Omental fat pad (tissue), 4 donors: ENCODE results near the gene CD19. TPM values are rescaled to one million over a fixed set of nuclear protein-coding genes. Genes with fewer than 3 reads are reported as not detected.
"Not testable (repeated sequence)": the region's sequence is repeated elsewhere in the genome, so short reads cannot be mapped to it uniquely, and the experiment has no call there.

ENCODE experiments used
- ATAC-seq: fragments of 150-250 bp; one replicate; pipeline ENCODE4 v1.9.1; 2016; ENCODE audit warnings: mild to moderate bottlenecking, moderate library complexity; ENCODE audit not compliant: low FRiP score
- DNase-seq: peaks from one replicate; pipeline ENCODE4 v3.0.0-alpha.2; 2019; ENCODE audit warnings: low spot score
- total RNA-seq, 4 donors: library from RNA; depleted of rRNA; stranded (reverse); fragments of >200 nt; gene quantifications; one replicate each; pipeline ENCODE4 v1.1.0, GENCODE V29; 2016
- TF ChIP-seq, protein P1 (sequence below), 3 donors: fragments of 450-650 bp; IDR thresholded peaks; one replicate each; pipeline ENCODE4 v1.5.1; 2016 to 2017; ENCODE audit warnings: antibody characterized with exemption in 3 of 3, mild to moderate bottlenecking in 3 of 3, moderate library complexity in 2 of 3

Gene CD19
- total RNA-seq, 4 donors from 2014 or later, result 0.46 TPM; not detected in 3

- TF ChIP-seq, protein P1, sequence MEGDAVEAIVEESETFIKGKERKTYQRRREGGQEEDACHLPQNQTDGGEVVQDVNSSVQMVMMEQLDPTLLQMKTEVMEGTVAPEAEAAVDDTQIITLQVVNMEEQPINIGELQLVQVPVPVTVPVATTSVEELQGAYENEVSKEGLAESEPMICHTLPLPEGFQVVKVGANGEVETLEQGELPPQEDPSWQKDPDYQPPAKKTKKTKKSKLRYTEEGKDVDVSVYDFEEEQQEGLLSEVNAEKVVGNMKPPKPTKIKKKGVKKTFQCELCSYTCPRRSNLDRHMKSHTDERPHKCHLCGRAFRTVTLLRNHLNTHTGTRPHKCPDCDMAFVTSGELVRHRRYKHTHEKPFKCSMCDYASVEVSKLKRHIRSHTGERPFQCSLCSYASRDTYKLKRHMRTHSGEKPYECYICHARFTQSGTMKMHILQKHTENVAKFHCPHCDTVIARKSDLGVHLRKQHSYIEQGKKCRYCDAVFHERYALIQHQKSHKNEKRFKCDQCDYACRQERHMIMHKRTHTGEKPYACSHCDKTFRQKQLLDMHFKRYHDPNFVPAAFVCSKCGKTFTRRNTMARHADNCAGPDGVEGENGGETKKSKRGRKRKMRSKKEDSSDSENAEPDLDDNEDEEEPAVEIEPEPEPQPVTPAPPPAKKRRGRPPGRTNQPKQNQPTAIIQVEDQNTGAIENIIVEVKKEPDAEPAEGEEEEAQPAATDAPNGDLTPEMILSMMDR (IDR thresholded peaks at IDR 0.05), result no peak
- peak; percentile 29 for ATAC-seq
- no peak for DNase-seq
Measured at GRCh38 chr16:28936784-28937155, 5.0 kb downstream of the CD19 start.

DNA sequence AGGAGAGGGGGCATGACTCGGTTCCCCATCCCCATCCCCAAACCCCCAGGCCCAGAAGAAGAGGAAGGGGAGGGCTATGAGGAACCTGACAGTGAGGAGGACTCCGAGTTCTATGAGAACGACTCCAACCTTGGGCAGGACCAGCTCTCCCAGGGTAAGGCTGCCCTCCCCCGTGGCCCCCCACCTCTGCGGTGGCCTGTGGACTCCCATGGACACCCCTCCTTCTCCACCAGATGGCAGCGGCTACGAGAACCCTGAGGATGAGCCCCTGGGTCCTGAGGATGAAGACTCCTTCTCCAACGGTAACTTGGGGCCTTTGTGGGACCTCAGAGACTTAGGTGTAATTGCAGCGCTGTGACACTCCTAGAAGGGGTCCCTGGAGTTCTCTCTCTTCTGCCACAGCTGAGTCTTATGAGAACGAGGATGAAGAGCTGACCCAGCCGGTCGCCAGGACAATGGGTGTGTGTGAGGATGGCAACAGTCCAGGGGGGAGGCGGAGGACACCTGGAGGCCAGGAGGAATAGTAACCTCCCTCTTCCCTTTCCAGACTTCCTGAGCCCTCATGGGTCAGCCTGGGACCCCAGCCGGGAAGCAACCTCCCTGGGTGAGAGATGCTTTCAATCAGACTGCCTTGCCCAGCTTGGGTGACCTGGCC, 5.6 kb downstream of the CD19 start:
- TF ChIP-seq, protein P1 (IDR thresholded peaks at IDR 0.05), result no peak
- DNase-seq (no peak), ATAC-seq (no peak)

GRCh38 chr16:28938721-28939120, 7.0 kb downstream of the CD19 start:
- TF ChIP-seq, protein P1 (IDR thresholded peaks at IDR 0.05), result no peak
- DNase-seq, result no peak
- no peak for ATAC-seq

DNA sequence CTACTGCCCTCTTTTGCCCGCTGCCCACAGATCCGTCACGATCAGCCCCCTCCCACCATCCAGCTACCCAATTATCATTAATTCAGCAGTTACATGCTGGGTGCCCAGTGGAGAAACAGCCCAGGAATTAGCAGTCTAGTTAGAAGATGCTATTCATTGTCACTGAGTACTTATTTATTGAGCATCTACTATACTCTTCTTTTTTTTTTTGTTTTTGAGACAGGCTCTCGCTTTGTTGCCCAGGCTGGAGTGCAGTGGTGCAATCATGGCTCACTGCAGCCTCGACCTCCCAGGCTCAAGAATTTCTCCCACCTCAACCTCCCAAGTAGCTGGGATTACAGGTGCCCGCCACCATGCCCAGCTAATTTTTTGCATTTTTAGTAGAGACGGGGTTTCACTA, 8.1 kb downstream of the CD19 start:
- ATAC-seq, DNase-seq: not testable (repeated sequence)

GRCh38 chr16:28943281-28943680, 11.5 kb downstream of the CD19 start:
- no peak for DNase-seq
- ATAC-seq, result no peak
- TF ChIP-seq, protein P1 (IDR thresholded peaks at IDR 0.05), result no peak

DNA sequence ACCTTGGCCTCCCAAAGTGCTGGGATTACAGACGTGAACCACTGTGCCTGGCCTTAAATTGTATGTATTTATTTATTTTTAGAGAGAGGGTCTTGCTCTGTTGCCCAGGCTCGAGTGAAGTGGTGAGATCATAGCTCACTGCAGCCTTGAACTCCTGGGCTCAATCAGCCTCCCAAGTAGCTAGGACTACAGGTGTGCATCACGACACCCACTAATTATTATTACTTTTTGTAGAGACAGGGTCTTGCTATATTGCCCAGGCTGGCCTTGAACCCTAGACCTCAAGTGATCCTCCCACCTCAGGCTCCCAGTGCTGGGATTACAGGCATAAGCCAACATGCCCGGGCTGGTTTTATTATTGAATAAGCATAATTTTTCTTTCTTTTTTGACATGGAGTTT, 14.9 kb downstream of the CD19 start:
- ATAC-seq (no peak), DNase-seq (no peak)
- TF ChIP-seq, protein P1 (IDR thresholded peaks at IDR 0.05), result no peak

DNA sequence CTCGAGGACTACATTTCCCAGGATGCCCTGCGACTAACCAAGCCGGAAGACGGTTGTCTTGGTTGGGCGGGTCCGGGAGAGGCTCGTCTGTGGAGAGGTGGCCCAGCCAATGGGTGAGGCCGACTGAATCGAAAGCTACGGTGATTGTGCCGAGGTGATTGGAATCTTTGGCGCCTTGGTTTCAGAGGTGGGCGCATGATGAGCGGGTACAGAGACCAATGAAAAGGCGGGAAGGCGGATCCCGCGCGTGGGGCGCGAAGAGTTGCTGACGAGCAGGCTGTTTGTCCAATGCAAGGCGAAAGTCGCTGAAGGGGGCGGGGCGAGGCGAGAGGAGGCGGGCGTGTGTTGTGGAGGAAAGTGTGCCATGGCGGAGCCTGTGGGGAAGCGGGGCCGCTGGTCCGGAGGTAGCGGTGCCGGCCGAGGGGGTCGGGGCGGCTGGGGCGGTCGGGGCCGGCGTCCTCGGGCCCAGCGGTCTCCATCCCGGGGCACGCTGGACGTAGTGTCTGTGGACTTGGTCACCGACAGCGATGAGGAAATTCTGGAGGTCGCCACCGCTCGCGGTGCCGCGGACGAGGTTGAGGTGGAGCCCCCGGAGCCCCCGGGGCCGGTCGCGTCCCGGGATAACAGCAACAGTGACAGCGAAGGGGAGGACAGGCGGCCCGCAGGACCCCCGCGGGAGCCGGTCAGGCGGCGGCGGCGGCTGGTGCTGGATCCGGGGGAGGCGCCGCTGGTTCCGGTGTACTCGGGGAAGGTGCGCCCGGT, 19.1 kb downstream of the CD19 start, which contains the start of gene NFATC2IP:
NFATC2IP (plus strand) TSS at position 290 of the 762 bp plus-strand sequence; CDS start at position 365, 75 bp downstream.
- ATAC-seq (peak; percentile 99), DNase-seq (peak; percentile 96)
- TF ChIP-seq, protein P1 (IDR thresholded peaks at IDR 0.05), result no peak
